Prostate gland (tissue), 2 donors: Measurements from ENCODE around the gene LDAH. TPM values are rescaled to one million over a fixed set of nuclear protein-coding genes. Genes with fewer than 3 reads are reported as not detected.

Experiments used
- DNase-seq: peaks from one replicate; pipeline ENCODE4 v3.0.0-alpha.2; 2019; ENCODE audit warnings: low spot score
- H3K27ac ChIP-seq, 2 donors: fragments of 200-600 bp; sonication (generic); 2 replicates each; pipeline ENCODE4 v1.5.1; 2017 to 2019
- H3K27me3 ChIP-seq: fragments of 200-600 bp; sonication (generic); replicated peaks from 2 replicates; pipeline ENCODE4 v1.5.1; 2019; ENCODE audit not compliant: insufficient read depth
- H3K36me3 ChIP-seq, 2 donors: fragments of 200-600 bp; sonication (generic); 1 replicate in 1 of 2; 2 replicates in 1 of 2; pipeline versions ENCODE4 v1.5.1 to v1.8.1; 2017 to 2019
- H3K4me1 ChIP-seq: fragments of 200-600 bp; sonication (generic); replicated peaks from 2 replicates; pipeline ENCODE4 v1.5.1; 2019
- H3K4me3 ChIP-seq, 2 donors: fragments of 200-600 bp; sonication (generic); 2 replicates each; pipeline ENCODE4 v1.5.1; 2017 to 2019
- H3K9me3 ChIP-seq: fragments of 200-600 bp; sonication (generic); 2 replicates; pipeline ENCODE4 v1.5.1; 2017
- CTCF ChIP-seq, 4 experiments: fragments of 200-600 bp in 2 of 4; fragments of 450-650 bp in 2 of 4; sonication (generic) in 2 of 4; IDR thresholded peaks; 1 replicate in 3 of 4; 2 replicates in 1 of 4; pipeline ENCODE4 v1.5.1; 2016 to 2019; ENCODE audit warnings: antibody characterized with exemption in 4 of 4, mild to moderate bottlenecking in 2 of 4, moderate library complexity in 2 of 4
- POLR2A ChIP-seq: fragments of 450-650 bp; IDR thresholded peaks from one replicate; pipeline ENCODE4 v1.6.1; 2016; ENCODE audit warnings: antibody characterized with exemption, mild to moderate bottlenecking
- POLR2AphosphoS5 ChIP-seq: sonication (generic); formaldehyde crosslinking; IDR thresholded peaks from one replicate; pipeline ENCODE4 v1.6.1; 2017; ENCODE audit warnings: antibody characterized with exemption
- WGBS: methylation state at CpG from one replicate; pipeline ENCODE4 v1.1.5; 2018; 5-methylcytosine and 5-hydroxymethylcytosine counted together
- intact Hi-C: fragments of 100-400 bp; cut with DNase I; formaldehyde crosslinking; loops from one replicate; pipeline ENCODE4 v1.14.2; 2022
- total RNA-seq, 2 donors: library from RNA; depleted of rRNA; stranded (reverse); fragments of >200 nt; gene quantifications; one replicate each; pipeline ENCODE4 v1.1.0, GENCODE V29; 2016

LDAH gene
- total RNA-seq, 2 donors from 2014 or later: 6.6 to 17.3 TPM

DNA sequence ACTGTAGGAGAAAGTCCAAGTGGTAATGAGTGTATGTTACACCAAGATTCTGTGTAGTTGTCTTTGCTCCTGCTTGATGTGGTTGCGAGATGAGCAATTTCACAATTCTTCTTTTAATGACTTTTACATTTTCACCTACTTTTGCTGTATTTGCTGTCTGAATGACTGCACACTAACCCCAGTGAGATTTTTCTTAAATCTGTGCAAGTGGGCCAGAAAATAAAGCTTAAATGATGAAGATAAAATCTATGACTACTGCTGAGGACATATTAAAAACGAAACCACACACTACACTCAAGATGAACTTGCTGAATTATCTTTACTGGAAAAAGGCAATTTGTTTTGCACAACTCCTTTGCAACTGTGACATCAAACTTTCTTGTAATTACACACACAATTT, 4.1 kb downstream of the LDAH start:
- intact Hi-C loops: no loop called here
- no peak overlapping the region for H3K4me3 ChIP-seq
- DNase-seq: no peak
- 59% methylated on average over 2 of the region's 2 CpGs for WGBS
- H3K9me3 ChIP-seq: no peaks in the 10 kb centered on the region
- H3K27ac ChIP-seq: no peak overlapping the region
- no peaks in the 10 kb centered on the region for H3K4me1 ChIP-seq
- no peak for TF ChIP-seq POLR2A
- no peak for TF ChIP-seq CTCF (IDR thresholded peaks at IDR 0.05)
- no peak for TF ChIP-seq POLR2AphosphoS5
- H3K27me3 ChIP-seq: no peaks in the 10 kb centered on the region
- H3K36me3 ChIP-seq: no peaks in the 10 kb centered on the region

- H3K27me3 ChIP-seq: no peaks in the 10 kb centered on the region
- TF ChIP-seq CTCF (IDR thresholded peaks at IDR 0.05) (no peak), POLR2AphosphoS5 (no peak), POLR2A (no peak)
- 96% methylated on average over 1 of the region's 1 CpG for WGBS
- H3K27ac ChIP-seq: no peak overlapping the region
- H3K4me3 ChIP-seq: no peak overlapping the region
- H3K4me1 ChIP-seq: no peaks in the 10 kb centered on the region
- intact Hi-C loops: no loop called here
- no peaks in the 10 kb centered on the region for H3K36me3 ChIP-seq
- no peak for DNase-seq
- no peaks in the 10 kb centered on the region for H3K9me3 ChIP-seq
Measured at GRCh38 chr2:20815216-20815615, 7.7 kb downstream of the LDAH start.

DNA sequence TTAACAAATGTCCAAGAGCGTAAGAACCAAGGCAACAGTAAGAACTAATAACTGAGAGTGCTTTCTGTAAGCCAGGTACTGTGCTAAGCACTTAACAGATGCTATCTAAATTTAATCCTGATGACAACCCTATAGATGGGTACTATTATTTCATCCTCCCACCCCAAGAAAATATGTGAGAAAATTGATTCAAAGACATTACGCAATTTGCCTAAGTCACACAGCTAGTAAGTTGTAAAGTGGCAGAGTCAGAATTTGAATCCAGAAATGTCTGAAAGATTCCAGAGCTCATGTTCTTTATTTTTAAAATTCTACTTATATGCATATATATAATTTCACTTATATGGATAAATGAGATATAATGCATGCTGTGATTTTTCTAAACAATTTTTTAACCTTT, 10.1 kb downstream of the LDAH start:
- Histone ChIP-seq H3K27me3 (no peaks in the 10 kb centered on the region), H3K36me3 (no peaks in the 10 kb centered on the region), H3K27ac (no peak overlapping the region), H3K4me1 (no peaks in the 10 kb centered on the region), H3K9me3 (no peaks in the 10 kb centered on the region), H3K4me3 (no peak overlapping the region)
- WGBS: 98% methylated on average over 2 of the region's 2 CpGs
- DNase-seq: no peak
- intact Hi-C loops: no loop called here
- no peak for TF ChIP-seq POLR2A
- TF ChIP-seq CTCF (IDR thresholded peaks at IDR 0.05): no peak
- TF ChIP-seq POLR2AphosphoS5: no peak

GRCh38 chr2:20806286-20806685, 16.6 kb downstream of the LDAH start:
- Histone ChIP-seq H3K36me3 (no peaks in the 10 kb centered on the region), H3K27me3 (no peaks in the 10 kb centered on the region), H3K4me3 (no peak overlapping the region), H3K9me3 (no peaks in the 10 kb centered on the region), H3K4me1 (no peaks in the 10 kb centered on the region), H3K27ac (no peak overlapping the region)
- 79% methylated on average over 1 of the region's 1 CpG for WGBS
- TF ChIP-seq POLR2AphosphoS5 (no peak), CTCF (IDR thresholded peaks at IDR 0.05) (no peak), POLR2A (no peak)
- intact Hi-C loops: no loop called here
- no peak for DNase-seq

- no peak overlapping the region for H3K27ac ChIP-seq
- H3K36me3 ChIP-seq: no peaks in the 10 kb centered on the region
- no peak for DNase-seq
- no peak overlapping the region for H3K4me3 ChIP-seq
- TF ChIP-seq POLR2AphosphoS5 (no peak), POLR2A (no peak), CTCF (IDR thresholded peaks at IDR 0.05) (no peak)
- no peaks in the 10 kb centered on the region for H3K27me3 ChIP-seq
- no peaks in the 10 kb centered on the region for H3K4me1 ChIP-seq
- intact Hi-C loops: no loop called here
- H3K9me3 ChIP-seq: no peaks in the 10 kb centered on the region
Measured at GRCh38 chr2:20803974-20804373, 18.9 kb downstream of the LDAH start.
